Adrenal gland (tissue), 5 donors: ENCODE results near the gene COL5A1.

Experiments
- CTCF ChIP-seq, 6 experiments: fragments of 450-650 bp in 4 of 6; fragments of 200-600 bp in 2 of 6; sonication (generic) in 1 of 6; IDR thresholded peaks; 1 replicate in 5 of 6; 2 replicates in 1 of 6; pipeline versions ENCODE4 v1.5.1 to v1.8.0; 2016 to 2021; ENCODE audit warnings: antibody characterized with exemption in 6 of 6, mild to moderate bottlenecking in 2 of 6, moderate library complexity in 1 of 6
- POLR2A ChIP-seq, 2 donors: fragments of 450-650 bp; IDR thresholded peaks; one replicate each; pipeline ENCODE4 v1.6.1; 2017; ENCODE audit warnings: antibody characterized with exemption in 2 of 2, mild to moderate bottlenecking in 2 of 2, moderate library complexity in 1 of 2
- donor health status: DM: no; HTN: no; CAD: no.

GRCh38 chr9:134809826-134810225, 168.2 kb downstream of the COL5A1 start:
- no peak for TF ChIP-seq CTCF (IDR thresholded peaks at IDR 0.05)
- TF ChIP-seq POLR2A (IDR thresholded peaks at IDR 0.05), result no peak
